GM12873 (cell line): ENCODE measurements around the gene XPR1.

Experiments
- CTCF ChIP-seq: IDR thresholded peaks from 2 replicates; pipeline ENCODE4 v1.5.1; 2012; ENCODE audit warnings: low read depth, mild to moderate bottlenecking, moderate library complexity, low read length, control low read depth; ENCODE audit not compliant: insufficient read depth; ENCODE audit errors: missing control alignments

Gene XPR1

GRCh38 chr1:180631766-180632325 is at the start of gene XPR1:
Gene XPR1, plus strand, starts transcription at chr1:180632022. Its CDS starts 180 bp downstream, at chr1:180632202.
- peak; percentile 37 for TF ChIP-seq CTCF

DNA sequence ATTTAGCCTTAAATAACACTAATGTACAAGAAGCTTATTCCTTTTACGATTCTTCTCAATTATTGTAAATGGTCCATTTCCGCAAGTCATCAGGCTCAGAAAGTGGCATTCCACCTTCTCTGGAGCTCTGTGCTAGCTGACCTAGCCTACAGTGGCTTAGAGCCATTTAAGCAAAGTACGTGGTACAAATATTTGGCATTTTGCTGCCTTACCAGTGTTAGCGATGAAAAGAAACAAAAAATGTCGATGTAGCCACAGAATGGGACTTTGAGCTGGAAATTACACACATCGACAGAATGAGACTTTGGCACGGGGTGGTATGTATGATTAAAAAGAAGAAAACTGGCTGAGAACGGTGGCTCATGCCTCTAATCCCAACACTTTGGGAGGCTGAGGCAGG is 47.0 kb upstream of the XPR1 start:
- TF ChIP-seq CTCF = no peak

- no peak for TF ChIP-seq CTCF
Observed at GRCh38 chr1:180585994-180586359, 45.8 kb upstream of the XPR1 start.

GRCh38 chr1:180586671-180587155 is 45.1 kb upstream of the XPR1 start:
- TF ChIP-seq CTCF = no peak

DNA sequence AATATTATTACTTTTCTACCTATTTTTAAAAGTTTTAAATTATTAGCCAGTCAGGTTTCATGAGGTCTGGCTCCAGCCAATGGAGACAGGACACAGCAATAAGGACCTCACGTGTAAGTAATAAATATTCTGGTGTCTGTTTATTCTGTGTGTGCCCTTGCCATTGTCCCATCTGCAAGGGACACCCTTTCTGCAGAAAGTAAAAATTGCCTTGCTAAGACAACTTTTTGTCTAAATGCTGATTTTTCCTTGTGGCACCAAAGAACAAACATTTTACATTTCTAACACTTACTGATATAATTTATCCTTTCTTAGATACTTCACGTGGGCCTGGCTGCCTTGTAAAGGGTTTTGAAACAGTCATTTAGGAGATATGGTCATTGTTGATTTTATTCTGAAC is 43.7 kb upstream of the XPR1 start:
- no peak for TF ChIP-seq CTCF

DNA sequence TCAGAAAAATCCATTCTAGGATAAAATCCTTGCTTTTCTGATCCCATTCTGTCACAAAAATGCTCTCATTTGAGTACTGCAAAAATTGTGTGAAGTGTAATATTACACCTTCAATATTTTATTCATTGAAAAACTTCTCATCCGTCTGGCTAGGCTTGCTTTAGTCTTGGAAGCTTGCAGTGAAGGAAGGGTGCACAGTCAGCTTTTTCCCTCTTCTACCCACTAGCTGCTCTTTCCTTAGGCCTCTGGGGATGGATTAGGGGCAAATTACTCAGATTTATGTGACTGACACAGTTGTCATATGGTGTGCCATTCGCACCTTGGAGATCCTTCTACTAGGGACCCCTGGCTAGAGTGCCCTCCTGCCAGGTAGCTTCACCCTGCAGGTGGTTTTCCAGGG is 40.9 kb upstream of the XPR1 start:
- TF ChIP-seq CTCF = no peak

- TF ChIP-seq CTCF = no peak
Observed at GRCh38 chr1:180593382-180593781, 38.4 kb upstream of the XPR1 start.
